Stimulated activated effector memory CD8-positive, alpha-beta T cell treated with anti-CD3 and anti-CD28 coated beads, Interleukin-12 subunit alpha, Interleukin-12 subunit beta, amount 100 ng/mL, for 72 hours (primary cell): ENCODE results near the gene VAPB.
A peak's percentile ranks its signal among the peaks of the same experiment; 100 is the strongest.

ENCODE experiments used
- ATAC-seq: fragments of 150-1000 bp; cut with Tn5 transposase; 2 replicates; pipeline ENCODE4 v1.10.0; 2021
- DNase-seq, 2 donors: peaks; one replicate each; pipeline ENCODE4 v3.0.0; 2021 to 2022; ENCODE audit warnings: low spot score in 2 of 2
- H3K27ac Mint-ChIP-seq: one replicate; pipeline ENCODE4 v1.8.0; 2022; ENCODE audit warnings: mild to moderate bottlenecking, mixed read lengths
- H3K36me3 Mint-ChIP-seq: one replicate; pipeline ENCODE4 v1.8.0; 2022; ENCODE audit warnings: mild to moderate bottlenecking, mixed read lengths
- H3K4me1 Mint-ChIP-seq: one replicate; pipeline ENCODE4 v1.8.0; 2022; ENCODE audit warnings: mixed read lengths
- H3K4me3 Mint-ChIP-seq: one replicate; pipeline ENCODE4 v1.8.0; 2022; ENCODE audit warnings: mild to moderate bottlenecking, mixed read lengths
- H3K9me3 Mint-ChIP-seq: one replicate; pipeline ENCODE4 v1.8.0; 2022; ENCODE audit warnings: mixed read lengths

The VAPB gene

DNA sequence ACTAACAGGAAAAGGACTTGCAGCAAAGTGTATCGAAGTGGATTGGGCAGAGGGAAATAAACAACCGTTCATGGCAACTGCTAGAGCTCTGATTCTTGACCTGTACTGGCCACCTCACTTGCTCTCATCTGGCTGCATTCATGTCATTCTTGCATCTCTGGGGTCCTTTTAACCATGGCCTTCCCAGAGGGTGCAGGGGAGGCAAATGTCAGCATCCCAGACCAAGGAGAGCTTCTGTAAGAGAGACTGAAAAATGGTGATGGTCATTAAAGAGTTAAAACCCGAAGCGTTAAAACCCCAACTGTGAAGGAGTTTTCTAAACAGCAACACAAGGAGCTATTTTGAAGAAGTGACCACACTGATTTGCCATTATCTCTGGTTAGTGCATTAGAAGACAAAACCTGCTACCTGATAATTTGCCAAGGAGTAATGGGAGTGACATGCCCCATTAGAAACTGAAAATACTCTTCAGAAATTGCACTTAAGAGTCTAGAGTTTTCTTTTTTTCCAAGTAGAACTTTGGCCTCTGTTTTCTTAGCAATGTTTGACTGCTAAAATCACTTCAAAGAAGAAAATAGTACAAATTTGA lies 63.7 kb downstream of the VAPB start:
- Mint-ChIP-seq H3K27ac (no peak overlapping the region), H3K36me3 (peaks cover 7% of the 10 kb centered on the region), H3K4me3 (no peak overlapping the region), H3K9me3 (no peaks in the 10 kb centered on the region), H3K4me1 (peaks cover 13% of the 10 kb centered on the region)
- no peak for ATAC-seq
- no peak for DNase-seq

DNA sequence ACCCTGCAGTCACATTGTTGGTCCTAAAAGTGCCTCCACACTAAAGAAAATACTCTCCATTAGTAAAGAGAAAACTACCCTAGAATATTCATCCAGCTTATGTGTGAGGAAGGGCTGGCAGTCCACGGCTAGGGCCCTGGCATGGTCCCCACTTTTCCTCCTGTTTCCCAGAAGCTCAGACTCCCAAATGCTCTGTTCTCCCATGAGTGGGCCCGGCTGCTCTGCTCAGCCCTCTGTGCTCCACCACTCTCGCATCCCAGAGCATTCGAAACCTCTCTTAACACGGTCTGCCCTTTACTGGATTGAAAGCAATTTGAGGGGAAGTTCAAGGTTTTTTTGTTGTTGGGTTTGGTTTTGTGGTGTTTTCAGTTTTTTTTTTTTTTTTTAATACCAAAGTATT lies 64.4 kb downstream of the VAPB start:
- Mint-ChIP-seq H3K4me3 (no peak overlapping the region), H3K36me3 (peaks cover 7% of the 10 kb centered on the region), H3K9me3 (no peaks in the 10 kb centered on the region), H3K27ac (no peak overlapping the region), H3K4me1 (peaks cover 19% of the 10 kb centered on the region)
- ATAC-seq = no peak
- no peak for DNase-seq

DNA sequence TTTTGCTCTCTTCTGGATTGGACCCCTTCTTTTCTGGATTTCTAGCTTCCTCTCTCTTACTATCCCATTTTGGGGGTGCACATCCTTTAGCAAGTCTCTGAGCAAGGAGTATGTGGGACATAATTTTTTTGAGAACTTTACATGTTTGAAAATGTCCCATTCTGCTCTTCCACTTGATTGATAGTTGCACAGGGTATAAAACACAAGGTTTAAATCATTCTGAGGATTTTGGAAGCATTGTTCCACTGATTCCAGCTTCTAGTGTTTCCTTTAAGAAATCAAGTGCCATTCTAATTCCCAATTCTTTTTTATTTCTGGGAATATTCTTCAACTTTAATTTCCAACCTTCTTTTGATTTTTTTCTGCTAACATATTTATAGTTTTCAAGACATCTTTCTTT lies 65.4 kb downstream of the VAPB start:
- H3K9me3 Mint-ChIP-seq = no peaks in the 10 kb centered on the region
- DNase-seq (no peak), ATAC-seq (no peak)
- no peak overlapping the region for H3K27ac Mint-ChIP-seq
- H3K4me3 Mint-ChIP-seq = no peak overlapping the region
- H3K4me1 Mint-ChIP-seq = peaks cover 23% of the 10 kb centered on the region
- H3K36me3 Mint-ChIP-seq = peaks cover 7% of the 10 kb centered on the region

DNA sequence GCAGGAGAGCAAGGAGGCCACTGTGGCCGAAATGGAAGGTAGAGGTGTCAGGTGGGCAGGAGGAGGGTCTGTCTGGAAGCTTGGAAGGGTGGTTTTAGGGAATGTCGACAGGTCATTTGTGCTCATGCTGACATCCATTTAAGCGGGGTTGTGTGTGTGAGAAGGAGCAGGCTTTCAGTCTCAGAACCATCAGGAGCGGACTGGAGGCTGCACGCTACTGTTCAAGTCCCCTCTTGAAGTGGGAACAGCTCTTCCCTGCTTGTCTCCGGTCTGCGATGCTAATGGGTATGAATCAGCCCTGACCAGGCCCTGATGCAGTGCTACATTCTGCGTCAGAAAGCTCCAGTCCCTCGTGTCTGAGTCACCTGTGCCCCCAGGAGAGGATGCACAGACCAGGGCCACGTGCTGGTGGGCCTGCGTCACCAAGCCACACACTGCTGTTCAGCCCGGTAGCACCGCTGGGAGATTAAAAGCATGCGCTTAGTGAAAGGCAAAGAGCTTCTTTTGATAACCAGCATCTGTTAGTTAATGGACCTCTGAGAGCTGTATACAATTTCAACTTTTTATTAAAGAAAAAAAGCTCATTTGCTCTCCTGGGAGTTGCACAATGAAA lies 68.2 kb downstream of the VAPB start:
- no peak for ATAC-seq
- Mint-ChIP-seq H3K27ac (peak overlapping the region; percentile 3), H3K4me1 (peaks cover 23% of the 10 kb centered on the region), H3K9me3 (no peaks in the 10 kb centered on the region), H3K36me3 (no peaks in the 10 kb centered on the region), H3K4me3 (no peak overlapping the region)
- DNase-seq = no peak

DNA sequence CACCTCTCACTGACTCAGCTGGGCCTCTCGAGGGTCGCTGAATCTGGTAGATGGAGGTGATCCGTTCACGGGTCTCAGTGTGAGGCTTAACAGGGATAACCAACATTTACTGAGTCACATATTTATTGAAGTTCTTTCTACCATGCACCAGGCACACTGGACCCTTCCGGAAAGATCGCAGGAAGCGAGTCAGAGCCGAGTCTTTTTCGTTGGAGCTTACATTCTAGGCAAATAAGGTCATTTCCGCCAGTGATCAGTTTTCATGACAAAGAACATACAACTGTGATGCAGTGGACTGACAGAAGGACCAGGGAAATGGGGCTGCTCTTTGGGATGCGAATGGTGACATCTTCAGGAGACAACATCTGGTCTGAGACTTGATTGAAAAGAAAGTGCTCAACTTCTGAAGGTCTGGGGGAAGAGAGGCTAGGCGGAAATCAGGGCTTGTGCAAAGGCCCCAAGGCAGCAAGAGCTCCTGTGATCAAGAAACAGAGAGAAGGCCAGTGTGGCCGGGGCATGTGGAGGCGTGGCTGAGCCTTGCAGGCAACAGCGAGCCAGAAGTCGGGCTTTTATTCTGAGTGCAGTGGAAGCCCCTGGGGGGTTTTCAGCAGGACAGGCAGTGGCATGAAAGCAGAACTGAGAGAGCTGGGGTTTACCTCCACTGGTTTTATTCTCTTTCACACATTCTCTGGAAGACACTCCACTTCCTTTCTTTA lies 69.5 kb downstream of the VAPB start:
- ATAC-seq (peak; percentile 62), DNase-seq (no peak)
- H3K4me3 Mint-ChIP-seq = no peak overlapping the region
- H3K36me3 Mint-ChIP-seq = no peaks in the 10 kb centered on the region
- no peaks in the 10 kb centered on the region for H3K9me3 Mint-ChIP-seq
- peaks cover 23% of the 10 kb centered on the region for H3K4me1 Mint-ChIP-seq
- H3K27ac Mint-ChIP-seq = no peak overlapping the region

DNA sequence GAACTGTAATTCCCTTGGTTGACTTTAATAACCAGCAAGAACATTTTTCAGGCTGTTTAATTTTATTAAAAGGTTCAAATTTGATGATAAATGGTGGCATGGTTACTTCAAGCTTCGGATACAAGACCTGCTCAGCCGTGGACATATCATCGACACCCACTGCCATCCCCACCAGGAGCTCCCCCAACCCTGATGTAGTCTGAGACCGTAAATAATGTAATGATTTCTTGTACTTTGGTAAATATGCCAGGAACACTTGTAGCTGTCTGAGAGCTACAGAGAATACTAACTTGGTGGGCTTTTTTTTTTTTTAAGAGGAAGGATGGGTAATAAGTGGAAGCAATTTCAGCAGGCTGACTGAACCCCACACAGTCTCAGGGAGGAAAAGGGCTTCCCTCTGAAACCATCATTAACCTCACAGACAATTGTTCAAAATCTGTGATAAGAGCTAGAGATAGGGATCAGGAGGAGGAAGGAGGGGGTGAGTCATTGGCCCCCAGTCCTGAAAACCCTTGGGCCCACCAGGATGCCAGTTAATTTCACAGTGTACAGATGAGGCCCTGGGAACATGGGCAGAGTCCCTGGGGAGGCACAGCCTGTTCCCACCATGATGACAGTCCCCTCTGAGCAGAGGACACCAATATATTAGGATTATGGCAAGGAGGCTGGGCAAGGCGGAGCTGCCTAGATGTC lies 70.2 kb downstream of the VAPB start:
- H3K36me3 Mint-ChIP-seq = no peaks in the 10 kb centered on the region
- H3K4me3 Mint-ChIP-seq = no peak overlapping the region
- DNase-seq = no peak
- ATAC-seq = no peak
- H3K9me3 Mint-ChIP-seq = no peaks in the 10 kb centered on the region
- no peak overlapping the region for H3K27ac Mint-ChIP-seq
- H3K4me1 Mint-ChIP-seq = peaks cover 23% of the 10 kb centered on the region

DNA sequence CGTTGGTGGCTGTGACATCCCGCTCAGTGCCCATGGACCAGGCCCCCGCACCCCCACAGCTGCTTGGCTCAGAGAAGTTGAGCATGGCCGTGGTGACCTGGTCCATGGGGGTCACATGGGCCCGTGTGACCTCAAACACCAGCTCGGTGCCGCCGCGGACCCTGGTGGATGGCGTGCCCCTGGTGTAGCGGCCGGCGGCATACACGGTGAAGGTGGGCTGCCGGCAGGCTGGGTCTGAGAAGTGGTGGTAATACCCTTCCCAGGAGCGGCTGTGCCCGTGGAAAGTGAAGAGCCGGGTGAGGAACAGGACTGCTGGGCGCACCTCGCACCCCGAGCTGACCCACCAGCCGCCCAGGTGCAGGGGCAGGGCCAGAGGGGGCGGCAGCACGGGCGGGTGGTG lies 72.1 kb downstream of the VAPB start:
- DNase-seq (no peak), ATAC-seq (no peak)
- Mint-ChIP-seq H3K27ac (no peak overlapping the region), H3K4me1 (peaks cover 23% of the 10 kb centered on the region), H3K9me3 (no peaks in the 10 kb centered on the region), H3K4me3 (no peak overlapping the region), H3K36me3 (no peaks in the 10 kb centered on the region)

DNA sequence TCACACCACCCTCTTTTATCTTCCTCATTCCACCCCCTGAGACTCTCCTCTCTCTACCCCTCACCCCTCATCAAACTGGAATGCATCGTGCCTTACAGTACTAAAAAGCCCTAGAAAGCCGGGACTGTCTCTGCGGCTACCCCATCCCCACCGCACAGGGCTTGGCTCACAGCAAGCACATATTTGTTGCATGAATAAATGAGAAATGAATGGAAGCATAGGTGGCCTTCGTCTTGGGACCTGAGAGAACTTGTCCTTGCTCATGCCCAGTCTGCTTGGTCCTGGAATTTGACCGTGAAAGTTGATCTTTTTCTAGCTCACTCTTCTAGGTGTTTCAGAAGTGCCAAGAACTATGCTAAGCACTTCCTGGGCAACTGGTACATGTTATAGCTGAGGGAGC lies 72.9 kb downstream of the VAPB start:
- DNase-seq (no peak), ATAC-seq (no peak)
- peak overlapping the region; percentile 27 for H3K27ac Mint-ChIP-seq
- H3K4me3 Mint-ChIP-seq = no peak overlapping the region
- peaks cover 18% of the 10 kb centered on the region for H3K4me1 Mint-ChIP-seq
- no peaks in the 10 kb centered on the region for H3K9me3 Mint-ChIP-seq
- H3K36me3 Mint-ChIP-seq = no peaks in the 10 kb centered on the region

DNA sequence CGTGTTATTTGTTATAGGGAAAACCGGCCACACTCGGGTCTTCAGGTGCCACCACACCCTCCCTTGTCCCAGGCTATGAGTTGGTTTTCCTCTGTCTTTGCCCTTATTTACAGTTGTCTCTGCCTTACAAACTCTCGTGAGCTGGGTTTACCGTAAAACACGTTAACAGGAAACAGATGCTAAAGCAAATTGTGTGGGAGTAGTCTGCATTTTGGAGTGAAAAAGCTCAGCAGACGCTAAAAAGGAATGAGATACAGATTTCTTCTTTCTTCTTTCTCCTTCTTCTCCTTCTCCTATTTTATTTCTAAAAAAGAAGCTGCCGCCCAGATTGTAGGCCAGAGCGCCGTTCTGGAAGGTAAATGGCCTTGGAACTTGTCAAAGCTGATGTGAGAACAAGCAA lies 74.2 kb downstream of the VAPB start:
- peaks cover 6% of the 10 kb centered on the region for H3K4me1 Mint-ChIP-seq
- H3K9me3 Mint-ChIP-seq = no peaks in the 10 kb centered on the region
- no peak overlapping the region for H3K4me3 Mint-ChIP-seq
- no peak for ATAC-seq
- no peak for DNase-seq
- no peaks in the 10 kb centered on the region for H3K36me3 Mint-ChIP-seq
- no peak overlapping the region for H3K27ac Mint-ChIP-seq

DNA sequence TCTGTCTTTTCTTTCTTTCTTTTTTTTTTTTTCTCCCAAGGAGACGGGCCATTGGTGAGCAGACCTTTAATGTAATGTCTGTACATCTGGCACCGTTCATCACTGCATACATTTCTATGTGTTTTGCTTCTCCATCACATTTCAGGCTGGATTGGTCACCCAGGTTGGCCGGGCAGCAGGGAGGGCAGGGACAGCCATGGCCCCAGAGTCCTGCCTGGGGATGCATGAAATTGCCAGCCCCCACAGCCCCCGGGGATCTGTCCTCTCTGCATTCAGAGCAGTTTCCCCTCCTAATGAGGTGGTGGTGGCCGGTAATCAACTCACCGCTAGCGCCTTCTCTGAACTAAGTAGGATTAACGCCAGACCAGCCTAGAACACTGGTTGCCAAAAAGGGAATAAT lies 75.8 kb downstream of the VAPB start:
- DNase-seq = no peak
- Mint-ChIP-seq H3K36me3 (no peaks in the 10 kb centered on the region), H3K4me3 (no peak overlapping the region), H3K4me1 (no peaks in the 10 kb centered on the region), H3K9me3 (no peaks in the 10 kb centered on the region), H3K27ac (no peak overlapping the region)
- no peak for ATAC-seq

DNA sequence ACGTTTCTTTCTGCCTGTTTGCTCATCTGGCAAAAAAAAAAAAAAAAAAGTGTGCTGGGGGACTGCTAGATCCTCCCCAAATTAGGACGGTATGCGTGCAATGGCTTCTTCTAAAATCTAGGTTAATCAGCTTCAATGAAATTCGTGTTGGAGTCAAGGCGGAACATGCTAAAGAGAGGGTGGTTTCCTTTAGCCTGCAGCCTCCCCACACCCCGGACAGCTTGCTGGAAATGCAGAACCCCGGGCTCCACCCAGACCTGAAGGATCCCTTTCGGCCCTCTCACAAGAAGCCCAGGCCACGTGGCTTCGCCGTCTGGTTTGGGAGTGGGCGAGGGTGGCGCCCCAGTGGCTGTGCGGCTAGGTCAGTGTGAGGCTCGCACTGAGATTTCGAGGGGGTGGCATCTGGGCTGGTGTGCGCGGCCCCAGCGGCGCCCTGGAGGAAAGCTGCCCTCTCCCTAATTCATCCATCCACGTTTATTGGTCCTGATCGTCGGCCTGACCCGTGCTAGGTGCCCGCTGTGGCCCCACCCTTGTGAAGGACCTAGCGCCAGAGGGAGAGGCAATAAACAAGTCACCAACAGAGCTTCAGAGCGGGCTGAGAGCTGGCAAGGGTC lies 77.2 kb downstream of the VAPB start:
- no peak overlapping the region for H3K4me3 Mint-ChIP-seq
- DNase-seq = no peak
- ATAC-seq = no peak
- no peaks in the 10 kb centered on the region for H3K36me3 Mint-ChIP-seq
- no peaks in the 10 kb centered on the region for H3K4me1 Mint-ChIP-seq
- H3K9me3 Mint-ChIP-seq = no peaks in the 10 kb centered on the region
- no peak overlapping the region for H3K27ac Mint-ChIP-seq

DNA sequence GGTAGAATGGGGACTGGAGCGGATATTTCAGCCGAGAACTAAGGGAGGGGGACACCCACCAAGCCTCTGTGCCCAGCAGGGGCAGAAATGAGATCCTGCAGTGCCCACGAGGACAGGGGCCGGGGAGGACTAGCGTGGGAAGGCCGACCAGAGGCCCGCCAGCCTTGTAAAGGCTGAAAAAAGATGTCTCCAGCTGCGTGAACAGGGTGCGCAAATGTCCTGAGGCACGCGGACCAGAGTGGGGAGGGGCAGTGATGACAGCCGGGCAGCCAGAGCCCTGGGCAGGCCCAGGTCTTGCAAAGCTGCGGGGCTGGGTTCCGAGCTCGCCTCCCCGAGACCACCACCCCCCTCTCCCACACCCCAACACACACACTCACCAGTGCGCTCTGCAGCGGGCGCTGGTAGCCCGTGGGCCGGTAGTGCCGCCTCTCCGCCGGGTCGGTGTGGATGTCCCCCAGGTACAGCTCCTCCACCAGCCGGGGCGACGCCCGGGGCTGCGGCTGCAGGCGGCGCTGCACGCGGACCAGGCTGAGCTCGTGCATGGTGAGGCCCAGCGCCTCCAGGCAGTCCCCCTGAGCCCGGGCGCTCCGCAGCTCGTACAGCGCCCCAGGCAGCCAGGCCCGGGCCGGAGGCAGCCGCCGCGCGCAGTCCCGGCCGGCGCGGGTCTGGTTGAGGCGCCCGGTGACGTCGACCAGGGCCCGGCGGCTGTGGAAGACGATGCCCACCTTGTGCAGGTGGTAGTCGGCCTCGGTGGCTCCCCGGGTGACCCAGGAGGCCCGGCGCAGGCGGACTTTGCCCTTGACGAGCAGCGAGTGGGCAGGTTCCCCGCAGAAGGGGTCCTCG lies 77.9 kb downstream of the VAPB start:
- H3K9me3 Mint-ChIP-seq = no peaks in the 10 kb centered on the region
- no peaks in the 10 kb centered on the region for H3K36me3 Mint-ChIP-seq
- DNase-seq (no peak), ATAC-seq (no peak)
- no peaks in the 10 kb centered on the region for H3K4me1 Mint-ChIP-seq
- H3K27ac Mint-ChIP-seq = no peak overlapping the region
- no peak overlapping the region for H3K4me3 Mint-ChIP-seq

DNA sequence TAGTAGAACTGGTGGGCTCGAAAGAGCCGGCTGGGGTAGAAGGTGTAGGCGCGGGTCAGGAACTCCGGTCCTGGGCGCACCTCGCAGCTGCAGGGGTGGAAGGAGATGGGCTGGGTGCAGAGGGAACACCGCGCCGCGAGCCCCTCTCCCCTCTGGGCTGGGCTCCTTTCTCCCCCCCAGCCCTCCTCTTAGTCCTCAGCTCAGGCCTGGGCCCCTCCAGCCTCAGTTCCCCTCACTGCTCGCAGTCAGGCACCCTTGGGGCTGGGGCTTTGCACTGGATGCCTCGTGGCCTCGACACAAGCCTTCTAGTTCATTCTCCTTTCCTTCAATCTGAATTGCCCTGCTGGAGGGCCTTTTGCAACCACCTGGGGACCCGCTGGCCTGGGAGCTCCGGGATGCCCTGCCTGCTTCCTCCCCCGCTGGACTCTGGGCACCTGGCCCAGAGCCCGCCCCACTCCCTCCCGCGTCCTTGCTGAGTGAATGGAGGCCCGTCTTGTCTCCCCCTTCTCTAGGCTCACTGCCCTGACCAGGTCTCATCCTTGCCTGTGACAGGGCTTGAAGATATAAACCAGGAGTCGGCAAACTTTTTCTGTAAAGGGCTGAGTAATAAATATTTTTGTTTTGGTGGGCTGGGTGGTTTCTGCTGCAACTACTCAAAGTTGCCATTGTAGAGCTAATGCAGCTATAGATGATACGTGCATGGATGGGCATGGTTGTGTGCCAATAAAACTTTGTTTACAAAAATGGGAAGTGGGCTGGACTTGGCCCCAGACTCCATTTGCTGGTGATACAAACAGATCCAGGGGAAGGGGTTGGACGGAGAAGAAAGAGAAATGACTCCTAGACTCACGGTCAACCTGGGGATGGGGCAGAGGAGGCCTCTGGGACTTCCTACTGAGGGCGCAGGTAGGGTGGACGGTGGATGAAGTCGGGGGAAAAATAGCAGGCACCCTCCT lies 78.8 kb downstream of the VAPB start:
- Mint-ChIP-seq H3K9me3 (no peaks in the 10 kb centered on the region), H3K4me3 (no peak overlapping the region), H3K36me3 (no peaks in the 10 kb centered on the region), H3K4me1 (no peaks in the 10 kb centered on the region), H3K27ac (no peak overlapping the region)
- DNase-seq (no peak), ATAC-seq (no peak)

DNA sequence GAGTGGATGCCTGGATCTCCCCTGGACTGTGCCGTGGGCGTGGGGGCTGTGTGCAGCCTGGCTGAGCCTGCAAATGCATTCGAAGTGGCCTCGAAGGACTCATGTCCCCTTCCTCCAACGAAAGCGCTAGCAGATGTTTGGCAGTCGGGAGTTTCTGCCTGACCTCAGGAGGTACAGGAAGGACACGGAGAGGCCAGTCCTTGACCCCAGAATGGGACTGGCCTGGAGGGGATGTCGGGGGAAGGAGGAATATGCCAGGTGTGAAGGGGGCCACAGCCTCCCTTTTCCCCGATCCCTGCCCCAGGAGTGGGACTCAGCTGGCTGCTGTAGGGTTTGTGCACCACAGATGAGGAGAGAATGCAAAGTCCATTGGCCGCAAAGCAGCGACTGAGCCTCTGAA lies 80.6 kb downstream of the VAPB start:
- ATAC-seq (no peak), DNase-seq (no peak)
- H3K36me3 Mint-ChIP-seq = no peaks in the 10 kb centered on the region
- H3K27ac Mint-ChIP-seq = no peak overlapping the region
- H3K4me3 Mint-ChIP-seq = no peak overlapping the region
- H3K4me1 Mint-ChIP-seq = no peaks in the 10 kb centered on the region
- no peaks in the 10 kb centered on the region for H3K9me3 Mint-ChIP-seq
